Measurements from ENCODE around the gene WFS1. TPM values are rescaled to one million over a fixed set of nuclear protein-coding genes. Genes with fewer than 3 reads are reported as not detected.

Gene WFS1
- total and polyA plus RNA-seq, 5 donors from 2014 or later: 2.5 to 4.2 (median 3.8) TPM

GRCh38 chr4:6258741-6259140 lies 10.9 kb upstream of the WFS1 start:
- no peaks in the 10 kb centered on the region for H3K4me1 ChIP-seq (ENCODE audit: control insufficient read depth, insufficient read depth, low read length, poor library complexity, severe bottlenecking)
- peaks cover 0 to 2% (median 0%) of the 10 kb centered on the region in 7 donors for H3K9me3 Mint-ChIP-seq
- peaks cover 0 to 10% (median 6%) of the 10 kb centered on the region in 4 donors for H3K4me1 Mint-ChIP-seq
- H3K27me3 Mint-ChIP-seq: peaks cover 32% of the 10 kb centered on the region
- no peak overlapping the region for H3K4me3 ChIP-seq (ENCODE audit: low read depth, low read length)
- DNase-seq (no peak), ATAC-seq (ENCODE audit: low read depth in 2 of 2) (no peak)
- H3K27me3 ChIP-seq (ENCODE audit: control insufficient read depth, insufficient read depth, low read length): peaks cover 3% of the 10 kb centered on the region
- peak overlapping the region in 1 of 3 donors; percentile 66 for H3K27ac Mint-ChIP-seq
- no peaks in the 10 kb centered on the region for H3K36me3 ChIP-seq (ENCODE audit: control insufficient read depth, insufficient read depth, low read length)
- no peaks in the 10 kb centered on the region for H3K36me3 Mint-ChIP-seq
- no peak overlapping the region for H3K27ac ChIP-seq (ENCODE audit: insufficient read depth, low read length, poor library complexity, severe bottlenecking)
- H3K4me3 Mint-ChIP-seq: no peak overlapping the region
- no peaks in the 10 kb centered on the region for H3K9me3 ChIP-seq (ENCODE audit: control insufficient read depth in 2 of 2, low read length in 2 of 2)

DNA sequence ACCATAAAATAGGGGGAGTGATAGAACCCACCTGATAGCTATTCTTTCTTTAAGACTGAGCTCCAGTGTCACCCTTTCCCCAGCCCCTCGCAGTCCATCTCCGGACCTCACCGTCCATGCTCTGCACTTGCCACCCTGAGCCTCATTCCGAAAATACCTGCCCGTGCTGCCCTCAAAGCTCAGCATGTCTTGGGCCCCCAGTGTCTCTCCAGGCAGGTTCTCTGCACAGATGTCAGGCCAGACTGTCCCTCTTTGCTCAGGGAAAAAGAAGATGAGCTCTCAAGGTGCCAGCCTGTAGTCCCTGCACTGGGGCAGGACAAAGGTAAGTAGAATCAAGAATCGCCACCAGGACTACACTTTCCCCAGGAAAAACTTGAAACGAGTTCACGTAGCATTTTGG lies 9.8 kb upstream of the WFS1 start:
- DNase-seq: no peak

DNA sequence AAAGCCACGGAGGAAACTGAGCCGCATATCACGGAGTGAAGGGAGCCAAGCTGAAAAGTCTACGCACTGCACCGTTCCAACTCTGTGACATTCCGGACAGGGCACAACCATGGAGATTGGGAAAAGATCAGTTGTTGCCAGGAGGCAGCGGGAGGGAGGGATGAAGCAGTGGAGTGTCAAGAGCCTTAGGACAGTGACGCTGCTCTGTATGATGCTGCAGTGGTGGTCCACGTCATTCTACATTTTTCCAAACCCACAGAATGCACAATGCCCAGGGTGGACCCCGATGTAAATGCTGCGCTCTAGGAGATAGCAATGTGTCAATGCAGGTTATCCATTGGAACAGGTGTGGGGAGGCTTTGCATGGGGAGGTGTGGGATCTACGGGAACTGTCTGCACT lies 7.5 kb upstream of the WFS1 start:
- Mint-ChIP-seq H3K9me3 (peaks cover 0 to 1% (median 0%) of the 10 kb centered on the region in 7 donors), H3K4me3 (no peak overlapping the region), H3K36me3 (no peaks in the 10 kb centered on the region), H3K27me3 (peaks cover 20% of the 10 kb centered on the region), H3K27ac (peak overlapping the region in 1 of 3 donors; percentile 63), H3K4me1 (peaks cover 0 to 6% (median 5%) of the 10 kb centered on the region in 4 donors)
- Histone ChIP-seq H3K4me3 (ENCODE audit: low read depth, low read length) (no peak overlapping the region), H3K9me3 (ENCODE audit: control insufficient read depth in 2 of 2, low read length in 2 of 2) (no peaks in the 10 kb centered on the region), H3K4me1 (ENCODE audit: control insufficient read depth, insufficient read depth, low read length, poor library complexity, severe bottlenecking) (no peaks in the 10 kb centered on the region), H3K36me3 (ENCODE audit: control insufficient read depth, insufficient read depth, low read length) (no peaks in the 10 kb centered on the region), H3K27ac (ENCODE audit: insufficient read depth, low read length, poor library complexity, severe bottlenecking) (no peak overlapping the region), H3K27me3 (ENCODE audit: control insufficient read depth, insufficient read depth, low read length) (peaks cover 3% of the 10 kb centered on the region)
- ATAC-seq (ENCODE audit: low read depth in 2 of 2) (no peak), DNase-seq (no peak)

More for the DNA sequence above, 9.8 kb upstream of the WFS1 start:
- no peak overlapping the region for H3K27ac ChIP-seq (ENCODE audit: insufficient read depth, low read length, poor library complexity, severe bottlenecking)
- H3K36me3 ChIP-seq (ENCODE audit: control insufficient read depth, insufficient read depth, low read length): no peaks in the 10 kb centered on the region
- H3K27ac Mint-ChIP-seq: no peak overlapping the region
- no peaks in the 10 kb centered on the region for H3K9me3 ChIP-seq (ENCODE audit: control insufficient read depth in 2 of 2, low read length in 2 of 2)
- H3K4me1 ChIP-seq (ENCODE audit: control insufficient read depth, insufficient read depth, low read length, poor library complexity, severe bottlenecking): no peaks in the 10 kb centered on the region
- peaks cover 0 to 2% (median 0%) of the 10 kb centered on the region in 7 donors for H3K9me3 Mint-ChIP-seq
- H3K27me3 ChIP-seq (ENCODE audit: control insufficient read depth, insufficient read depth, low read length): peaks cover 3% of the 10 kb centered on the region
- H3K4me3 ChIP-seq (ENCODE audit: low read depth, low read length): no peak overlapping the region
- no peak overlapping the region for H3K4me3 Mint-ChIP-seq
- no peak for ATAC-seq (ENCODE audit: low read depth in 2 of 2)
- H3K27me3 Mint-ChIP-seq: peaks cover 25% of the 10 kb centered on the region
- H3K4me1 Mint-ChIP-seq: peaks cover 0 to 10% (median 6%) of the 10 kb centered on the region in 4 donors
- H3K36me3 Mint-ChIP-seq: no peaks in the 10 kb centered on the region

- Mint-ChIP-seq H3K4me3 (no peak overlapping the region), H3K27me3 (peaks cover 15% of the 10 kb centered on the region), H3K4me1 (peaks cover 0 to 9% (median 5%) of the 10 kb centered on the region in 4 donors), H3K9me3 (peaks cover 0 to 1% (median 0%) of the 10 kb centered on the region in 7 donors), H3K36me3 (no peaks in the 10 kb centered on the region), H3K27ac (no peak overlapping the region)
- Histone ChIP-seq H3K9me3 (ENCODE audit: control insufficient read depth in 2 of 2, low read length in 2 of 2) (no peaks in the 10 kb centered on the region), H3K4me1 (ENCODE audit: control insufficient read depth, insufficient read depth, low read length, poor library complexity, severe bottlenecking) (no peaks in the 10 kb centered on the region), H3K36me3 (ENCODE audit: control insufficient read depth, insufficient read depth, low read length) (no peaks in the 10 kb centered on the region), H3K4me3 (ENCODE audit: low read depth, low read length) (no peak overlapping the region), H3K27ac (ENCODE audit: insufficient read depth, low read length, poor library complexity, severe bottlenecking) (no peak overlapping the region), H3K27me3 (ENCODE audit: control insufficient read depth, insufficient read depth, low read length) (peaks cover 6% of the 10 kb centered on the region)
- no peak for ATAC-seq (ENCODE audit: low read depth in 2 of 2)
- no peak for DNase-seq
Observed at GRCh38 chr4:6262847-6263487, 6.7 kb upstream of the WFS1 start.

GRCh38 chr4:6263526-6264224 lies 6.0 kb upstream of the WFS1 start:
- Mint-ChIP-seq H3K36me3 (no peaks in the 10 kb centered on the region), H3K4me1 (peaks cover 0 to 10% (median 8%) of the 10 kb centered on the region in 4 donors), H3K27ac (no peak overlapping the region), H3K9me3 (peaks cover 0 to 1% (median 0%) of the 10 kb centered on the region in 7 donors), H3K27me3 (peaks cover 20% of the 10 kb centered on the region), H3K4me3 (no peak overlapping the region)
- DNase-seq (no peak), ATAC-seq (ENCODE audit: low read depth in 2 of 2) (no peak)
- no peaks in the 10 kb centered on the region for H3K9me3 ChIP-seq (ENCODE audit: control insufficient read depth in 2 of 2, low read length in 2 of 2)
- no peak overlapping the region for H3K4me3 ChIP-seq (ENCODE audit: low read depth, low read length)
- peaks cover 7% of the 10 kb centered on the region for H3K27me3 ChIP-seq (ENCODE audit: control insufficient read depth, insufficient read depth, low read length)
- peaks cover 2% of the 10 kb centered on the region for H3K4me1 ChIP-seq (ENCODE audit: control insufficient read depth, insufficient read depth, low read length, poor library complexity, severe bottlenecking)
- H3K27ac ChIP-seq (ENCODE audit: insufficient read depth, low read length, poor library complexity, severe bottlenecking): no peak overlapping the region
- H3K36me3 ChIP-seq (ENCODE audit: control insufficient read depth, insufficient read depth, low read length): no peaks in the 10 kb centered on the region

- Histone ChIP-seq H3K9me3 (ENCODE audit: control insufficient read depth in 2 of 2, low read length in 2 of 2) (no peaks in the 10 kb centered on the region), H3K27ac (ENCODE audit: insufficient read depth, low read length, poor library complexity, severe bottlenecking) (no peak overlapping the region), H3K4me1 (ENCODE audit: control insufficient read depth, insufficient read depth, low read length, poor library complexity, severe bottlenecking) (peaks cover 6% of the 10 kb centered on the region), H3K36me3 (ENCODE audit: control insufficient read depth, insufficient read depth, low read length) (no peaks in the 10 kb centered on the region), H3K27me3 (ENCODE audit: control insufficient read depth, insufficient read depth, low read length) (peaks cover 5% of the 10 kb centered on the region), H3K4me3 (ENCODE audit: low read depth, low read length) (no peak overlapping the region)
- no peak overlapping the region for H3K4me3 Mint-ChIP-seq
- H3K27me3 Mint-ChIP-seq: peaks cover 24% of the 10 kb centered on the region
- DNase-seq: peak in 1 of 3 donors; percentile 45
- peaks cover 0 to 15% (median 12%) of the 10 kb centered on the region in 4 donors for H3K4me1 Mint-ChIP-seq
- ATAC-seq (ENCODE audit: low read depth in 2 of 2): no peak
- no peaks in the 10 kb centered on the region for H3K36me3 Mint-ChIP-seq
- H3K27ac Mint-ChIP-seq: no peak overlapping the region
- H3K9me3 Mint-ChIP-seq: peaks cover 0 to 1% (median 0%) of the 10 kb centered on the region in 7 donors
Observed at GRCh38 chr4:6264225-6264540, 5.5 kb upstream of the WFS1 start.

DNA sequence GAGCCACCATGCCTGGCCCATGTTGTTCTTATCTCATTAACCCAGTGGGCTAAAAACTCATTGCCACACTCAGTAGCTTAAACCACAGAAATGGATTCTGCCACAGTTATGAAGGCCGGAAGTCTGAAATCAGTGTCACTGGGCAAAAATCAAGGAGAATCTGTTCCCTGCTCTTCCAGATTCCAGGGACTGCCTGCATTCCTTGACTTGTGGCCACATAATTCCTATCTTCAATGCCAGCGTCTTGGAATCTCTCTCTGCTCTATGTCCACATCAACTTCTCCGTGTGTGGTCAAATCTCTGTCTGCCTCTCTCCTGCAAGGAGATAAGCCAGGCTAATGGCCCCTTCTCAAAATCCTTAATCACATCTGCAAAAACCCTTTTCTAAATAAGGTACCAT lies 4.1 kb upstream of the WFS1 start:
- H3K4me1 Mint-ChIP-seq: peaks cover 0 to 19% (median 12%) of the 10 kb centered on the region in 4 donors
- no peaks in the 10 kb centered on the region for H3K36me3 Mint-ChIP-seq
- no peak overlapping the region for H3K27ac ChIP-seq (ENCODE audit: insufficient read depth, low read length, poor library complexity, severe bottlenecking)
- H3K9me3 Mint-ChIP-seq: peaks cover 0 to 1% (median 0%) of the 10 kb centered on the region in 7 donors
- no peaks in the 10 kb centered on the region for H3K36me3 ChIP-seq (ENCODE audit: control insufficient read depth, insufficient read depth, low read length)
- ATAC-seq (ENCODE audit: low read depth in 2 of 2) (no peak), DNase-seq (no peak)
- H3K9me3 ChIP-seq (ENCODE audit: control insufficient read depth in 2 of 2, low read length in 2 of 2): no peaks in the 10 kb centered on the region
- H3K27me3 ChIP-seq (ENCODE audit: control insufficient read depth, insufficient read depth, low read length): peaks cover 5% of the 10 kb centered on the region
- no peak overlapping the region for H3K4me3 Mint-ChIP-seq
- H3K27me3 Mint-ChIP-seq: peaks cover 26% of the 10 kb centered on the region
- no peak overlapping the region for H3K27ac Mint-ChIP-seq
- no peak overlapping the region for H3K4me3 ChIP-seq (ENCODE audit: low read depth, low read length)
- peaks cover 12% of the 10 kb centered on the region for H3K4me1 ChIP-seq (ENCODE audit: control insufficient read depth, insufficient read depth, low read length, poor library complexity, severe bottlenecking)

Data from CD4-positive, CD25-positive, alpha-beta regulatory T cell (primary cell).